Retina (tissue), 1 donor: ENCODE data around the gene TRIM27.
"Not testable (repeated sequence)": the region's sequence is repeated elsewhere in the genome, so short reads cannot be mapped to it uniquely, and the experiment has no call there.

Source experiments
- DNase-seq: peaks from one replicate; pipeline ENCODE4 v3.0.0-alpha.2; 2016

TRIM27 gene

DNA sequence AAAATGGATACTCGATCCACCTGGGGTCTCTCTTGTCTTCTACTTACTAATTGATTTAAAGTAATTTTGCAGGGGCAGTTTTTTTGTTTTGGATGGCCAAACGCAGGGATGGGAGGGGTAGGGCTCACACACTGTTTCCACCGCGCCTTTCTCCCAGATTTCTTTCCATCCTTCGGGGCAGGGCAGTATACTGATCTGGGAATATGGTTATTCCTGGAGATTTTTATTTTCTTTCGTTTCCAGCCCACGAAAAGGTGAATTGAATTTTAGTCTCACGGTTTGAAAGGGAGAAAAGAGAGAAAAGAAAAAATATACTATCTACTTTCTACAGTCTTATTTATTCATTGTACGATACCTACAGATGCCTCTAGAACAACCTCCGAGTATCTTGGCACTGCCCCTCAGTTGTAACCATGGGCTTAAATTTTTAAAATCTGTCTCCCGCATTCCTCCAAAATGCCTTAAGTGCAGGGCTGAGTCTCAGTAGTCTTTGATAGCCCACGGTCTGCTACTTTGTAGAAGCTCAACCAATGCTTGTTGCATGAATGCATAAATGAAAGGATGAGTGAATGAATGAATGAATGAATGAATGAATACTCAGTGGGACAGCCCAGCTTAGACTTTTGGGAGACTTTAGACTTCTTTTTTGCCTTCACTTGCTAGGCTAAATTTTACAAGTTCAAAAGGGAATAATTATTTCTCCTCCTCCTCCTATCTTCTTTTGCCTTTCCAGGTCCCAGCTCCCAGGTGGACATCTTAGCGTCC lies 18.1 kb upstream of the TRIM27 start:
- DNase-seq, result no peak

DNA sequence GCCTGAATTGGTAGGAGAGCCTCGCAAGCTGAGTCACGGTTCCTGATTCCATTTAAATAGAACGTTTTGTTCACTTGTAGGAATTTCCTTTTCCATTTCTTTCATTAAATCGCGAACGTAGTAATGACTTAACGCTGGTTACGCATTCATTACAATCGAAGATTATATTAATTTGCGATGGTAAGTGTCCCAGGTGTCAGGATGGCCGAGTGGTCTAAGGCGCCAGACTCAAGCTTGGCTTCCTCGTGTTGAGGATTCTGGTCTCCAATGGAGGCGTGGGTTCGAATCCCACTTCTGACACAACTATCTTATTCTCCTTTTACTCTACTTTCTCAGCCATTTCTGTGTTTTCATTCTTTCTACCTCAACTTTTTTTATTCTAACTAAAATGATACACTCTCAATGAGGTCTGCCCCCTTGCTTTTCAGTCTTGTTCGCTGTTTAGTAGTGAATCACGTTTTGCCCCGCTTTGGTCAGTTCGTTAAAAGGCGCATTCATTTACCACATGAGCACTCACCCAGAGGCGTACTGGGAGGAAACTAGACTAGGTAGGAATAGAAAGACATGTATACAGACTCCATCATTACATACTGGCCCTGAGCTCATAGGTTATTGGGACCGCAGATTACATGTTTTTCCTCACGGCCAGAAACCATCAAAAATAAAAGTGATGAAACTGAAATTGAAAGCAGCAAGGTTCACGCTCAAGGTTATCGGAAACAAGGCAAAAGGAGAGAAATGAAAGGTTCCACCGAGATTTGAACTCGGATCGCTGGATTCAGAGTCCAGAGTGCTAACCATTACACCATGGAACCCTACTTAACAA lies 17.3 kb upstream of the TRIM27 start:
- peak; percentile 86 for DNase-seq

GRCh38 chr6:28940294-28940857 lies 16.6 kb upstream of the TRIM27 start:
- peak; percentile 84 for DNase-seq

DNA sequence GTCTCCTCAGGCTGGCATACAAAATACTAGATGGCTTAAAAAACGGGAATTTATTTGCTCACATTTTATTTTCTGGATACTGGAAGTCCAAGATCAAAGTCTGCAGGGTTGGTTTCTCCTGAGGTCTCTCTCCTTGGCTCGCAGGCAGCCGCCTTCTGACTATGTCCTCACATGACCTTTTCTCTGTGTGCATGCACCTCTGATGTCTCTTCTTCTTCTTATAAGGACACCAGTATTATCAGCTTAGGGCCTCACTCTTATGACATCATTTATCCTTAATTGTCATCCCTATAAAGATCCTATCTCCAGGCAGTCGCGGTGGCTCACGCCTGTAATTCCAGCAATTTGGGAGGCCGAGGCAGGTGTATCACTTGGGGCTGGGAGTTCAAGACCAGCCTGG lies 9.3 kb upstream of the TRIM27 start:
- DNase-seq, result no peak

DNA sequence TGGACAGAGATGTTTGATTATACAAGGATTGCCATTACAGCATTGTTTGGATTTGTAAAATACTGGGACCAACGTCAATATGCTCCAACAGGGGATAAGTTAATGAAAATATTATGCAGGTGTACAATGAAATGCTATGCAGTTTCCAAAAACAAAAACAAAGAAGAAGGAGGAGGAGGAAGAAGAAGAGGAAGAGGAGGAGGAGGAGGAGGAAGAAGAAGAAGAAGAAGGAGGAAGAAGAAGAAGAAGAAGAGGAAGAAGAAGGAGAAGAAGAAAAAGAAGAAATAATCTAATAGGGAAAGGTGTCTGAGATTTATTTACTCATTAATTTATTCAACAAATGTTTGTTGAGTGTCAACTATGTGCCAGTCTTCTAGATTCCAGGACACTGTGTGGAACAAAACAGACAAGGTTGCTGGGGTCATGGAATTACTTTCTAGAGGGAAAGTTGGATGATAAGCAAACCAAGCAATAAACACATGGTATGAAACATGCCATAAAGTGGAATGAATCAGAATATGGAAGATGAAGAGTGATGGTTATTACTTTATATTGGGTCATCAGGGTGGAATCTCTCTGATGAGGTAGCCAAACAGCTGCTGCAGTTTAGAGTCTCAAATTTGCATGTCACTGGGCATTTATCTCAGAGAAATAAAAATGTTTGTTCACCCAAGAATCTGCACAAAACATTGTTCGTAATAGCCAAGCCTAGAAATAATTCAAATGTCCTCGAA lies 6.3 kb upstream of the TRIM27 start:
- DNase-seq, result no peak

- not testable (repeated sequence) for DNase-seq
Observed at GRCh38 chr6:28929339-28929738, 5.6 kb upstream of the TRIM27 start.

- no peak for DNase-seq
Observed at GRCh38 chr6:28927846-28928245, 4.1 kb upstream of the TRIM27 start.

GRCh38 chr6:28922821-28923317 lies 916 bp downstream of the TRIM27 start:
- DNase-seq, result no peak

GRCh38 chr6:28922004-28922820 lies 1.6 kb downstream of the TRIM27 start:
- no peak for DNase-seq

DNA sequence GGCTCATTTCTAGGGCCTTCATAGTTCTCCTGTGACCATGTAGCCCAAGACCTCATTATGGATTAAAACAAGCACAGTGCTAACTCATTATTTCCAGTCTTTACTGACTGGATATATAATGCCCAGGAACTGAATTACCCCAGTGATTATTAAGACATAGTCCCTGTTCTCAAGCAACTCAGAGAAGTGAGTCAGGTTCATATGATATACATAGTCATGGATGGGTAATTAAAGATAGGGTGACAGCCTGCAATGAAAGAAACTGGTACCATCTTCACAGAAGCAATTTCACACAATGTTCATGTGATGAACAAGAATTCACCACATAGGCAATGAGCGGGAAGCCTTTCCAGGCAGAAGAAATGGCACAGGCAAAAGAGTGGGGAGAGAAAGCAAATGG lies 3.5 kb downstream of the TRIM27 start:
- DNase-seq, result no peak

GRCh38 chr6:28914941-28915340 lies 8.8 kb downstream of the TRIM27 start:
- DNase-seq, result no peak

DNA sequence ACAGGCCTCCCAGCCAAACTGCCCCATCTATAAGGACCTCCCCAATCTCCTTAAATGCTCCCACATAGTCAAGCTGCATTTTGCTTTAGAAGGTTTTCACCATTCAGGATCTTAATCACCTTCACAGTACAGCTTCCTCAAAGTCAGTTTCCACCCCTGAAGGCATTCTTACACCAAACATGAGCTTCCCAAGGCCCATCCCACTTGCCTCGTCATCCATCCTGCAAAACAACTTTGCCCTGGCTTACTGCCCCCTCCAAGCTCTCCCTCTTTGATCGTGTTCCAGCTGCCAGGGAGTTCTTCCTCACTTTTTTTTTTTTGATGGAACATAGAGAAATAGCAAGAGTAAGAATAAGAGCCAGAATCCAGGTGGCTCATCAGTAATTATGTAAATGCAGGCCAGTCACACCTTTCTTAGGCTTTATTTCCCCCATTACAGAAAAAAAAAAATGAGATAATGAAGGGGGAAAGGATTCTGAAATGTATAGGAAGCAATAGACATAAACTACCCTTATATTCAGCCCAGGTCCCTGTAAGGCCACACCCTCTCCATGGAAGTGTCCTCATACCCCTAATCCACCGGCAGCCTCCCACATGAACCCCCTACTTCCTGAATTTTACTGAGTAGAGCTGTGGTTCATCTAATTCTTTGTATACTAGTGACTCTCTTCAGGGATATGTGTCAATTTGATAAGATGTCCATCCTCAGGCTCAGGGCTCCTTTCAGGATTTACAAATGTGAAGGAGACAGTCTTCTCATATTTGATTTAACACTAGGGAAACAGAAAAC lies 12.7 kb downstream of the TRIM27 start:
- no peak for DNase-seq

- no peak for DNase-seq
Observed at GRCh38 chr6:28907394-28907793, 16.4 kb downstream of the TRIM27 start.

DNA sequence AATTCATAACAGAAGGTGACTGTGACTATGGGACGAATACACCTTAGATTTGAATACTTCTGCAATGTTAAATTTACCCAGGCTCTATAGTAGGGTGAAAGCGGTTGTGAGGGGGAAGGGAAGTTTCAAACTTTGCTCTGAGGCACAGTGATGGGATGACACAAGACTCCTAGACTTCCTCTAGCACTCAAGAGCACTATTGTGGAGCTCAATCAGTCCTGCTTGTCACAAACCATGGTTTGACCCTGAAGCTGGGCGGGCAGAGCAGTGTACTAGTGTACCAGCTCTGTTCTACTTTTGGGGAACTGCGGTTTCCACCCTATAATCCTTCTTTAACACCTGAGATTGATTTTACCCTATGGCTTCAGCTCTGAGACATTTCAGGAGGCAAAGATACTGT lies 17.1 kb downstream of the TRIM27 start:
- no peak for DNase-seq

GRCh38 chr6:28903686-28904085 lies 20.1 kb downstream of the TRIM27 start:
- DNase-seq, result no peak

DNA sequence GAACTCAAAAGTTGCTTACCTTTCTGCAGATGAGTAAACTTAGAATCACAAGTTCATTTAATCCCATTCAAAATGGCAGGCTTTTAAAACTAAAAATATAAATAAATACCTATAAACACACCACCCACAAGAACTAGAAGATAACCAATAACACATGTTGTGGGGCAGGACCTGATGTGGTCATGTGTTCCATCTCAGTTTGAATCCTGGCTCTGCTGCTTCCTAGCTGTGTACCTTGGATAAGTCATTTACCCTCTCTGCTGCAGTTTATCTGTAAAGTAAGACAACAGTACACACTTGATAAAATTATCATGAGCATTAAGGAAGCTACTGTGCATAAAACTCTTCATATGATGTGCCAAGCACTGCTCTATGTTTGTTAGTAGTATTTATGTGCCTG lies 22.0 kb downstream of the TRIM27 start:
- no peak for DNase-seq

- DNase-seq, result no peak
Observed at GRCh38 chr6:28900577-28901256, 23.1 kb downstream of the TRIM27 start.

GRCh38 chr6:28898710-28898965 lies 25.1 kb downstream of the TRIM27 start:
- no peak for DNase-seq

DNA sequence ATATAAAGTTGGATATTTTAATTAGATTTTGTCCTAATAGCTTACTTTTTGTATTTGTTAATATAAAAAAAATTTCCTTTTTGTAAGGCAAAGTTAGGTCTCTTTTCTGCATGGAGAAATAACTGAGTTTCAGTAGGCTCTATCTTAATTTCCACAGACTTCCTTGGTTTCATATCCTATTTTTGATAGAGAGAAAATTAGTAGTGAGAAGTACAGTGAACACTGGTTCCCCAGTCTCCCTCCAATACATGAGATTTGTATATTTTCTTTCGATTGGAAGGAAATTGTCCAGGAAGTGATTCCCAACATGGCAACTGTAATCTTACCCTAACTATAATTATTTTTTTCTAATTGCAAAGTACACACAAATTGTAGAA lies 26.4 kb downstream of the TRIM27 start:
- DNase-seq, result no peak

GRCh38 chr6:28896505-28897368 lies 27.0 kb downstream of the TRIM27 start:
- peak; percentile 86 for DNase-seq
